K562 (cell line): ENCODE data around the gene HDAC3. TPM values are rescaled to one million over a fixed set of nuclear protein-coding genes. Genes with fewer than 3 reads are reported as not detected.

ENCODE experiments used
- ATAC-seq: fragments of 200-7000 bp; cut with Tn5 transposase; 3 replicates; pipeline ENCODE4 v1.9.1; 2020; ENCODE audit warnings: moderate library complexity
- BruUV-seq: library from RNA; stranded (reverse); fragments of 400-500 nt; replicated peaks from 2 replicates; lab custom pipeline; 2021; lab: Mats Ljungman, UMichigan
- CTCF ChIA-PET: fragments of 300-600 bp; formaldehyde crosslinking; extraction: SDS; loops from one replicate; lab custom pipeline; 2021; ENCODE audit warnings: low intra/inter-chr PET ratio; lab: Yijun Ruan, JAX
- POLR2A ChIA-PET: fragments of 300-600, 350-650 bp; sonication (Branson Sonifier 250); formaldehyde crosslinking; extraction: SDS; loops from one replicate; lab custom pipeline; 2021; ENCODE audit warnings: antibody characterized with exemption, inconsistent platforms; lab: Yijun Ruan, JAX
- DNase-seq, 4 experiments: peaks; one replicate each; pipeline versions ENCODE4 v3.0.0 to v3.0.0-alpha.2; 2011 to 2018; ENCODE audit warnings: low spot score in 3 of 4, mixed read lengths in 3 of 4; ENCODE audit errors: extremely low read depth in 1 of 4
- FAIRE-seq: peaks from 2 replicates; lab custom pipeline; 2011; peaks lifted over from hg19 to GRCh38; lab: Jason Lieb, UNC
- H2AFZ ChIP-seq: 2 replicates; pipeline ENCODE4 v1.6.0; 2011; ENCODE audit warnings: low read depth, low read length, control low read depth, inconsistent platforms
- H3K27ac ChIP-seq: fragments of 200-600 bp; 3 replicates; pipeline ENCODE4 v1.8.0; 2011; ENCODE audit warnings: low read depth, mild to moderate bottlenecking, control low read depth, inconsistent platforms, low read length, moderate library complexity, mixed read lengths; ENCODE audit errors: extremely low read depth
- H3K27me3 ChIP-seq, 2 experiments: fragments of 300-600 bp in 1 of 2; 2 replicates in 1 of 2; 3 replicates in 1 of 2; pipeline versions ENCODE4 v1.6.0 to v1.8.0; 2011; ENCODE audit warnings: inconsistent platforms in 2 of 2, low read length in 2 of 2, mild to moderate bottlenecking in 1 of 2, mixed read lengths in 1 of 2, moderate library complexity in 1 of 2; ENCODE audit not compliant: control insufficient read depth in 2 of 2, insufficient read depth in 2 of 2
- H3K36me3 ChIP-seq: fragments of 300-600 bp; 3 replicates; pipeline ENCODE4 v1.8.0; 2011; ENCODE audit warnings: mild to moderate bottlenecking, low read length, inconsistent platforms; ENCODE audit not compliant: control insufficient read depth, insufficient read depth
- H3K4me1 ChIP-seq, 2 experiments: fragments of 200-600 bp in 1 of 2; replicated peaks in 1 of 2; 2 replicates in 1 of 2; 3 replicates in 1 of 2; pipeline versions ENCODE4 v1.5.1 to v1.8.0; 2011; ENCODE audit warnings: inconsistent platforms in 2 of 2, low read length in 2 of 2, mild to moderate bottlenecking in 1 of 2, mixed read lengths in 1 of 2, moderate library complexity in 1 of 2; ENCODE audit not compliant: control insufficient read depth in 2 of 2, insufficient read depth in 2 of 2
- H3K4me2 ChIP-seq: 2 replicates; pipeline ENCODE4 v1.6.1; 2011; ENCODE audit warnings: low read length, control low read depth, inconsistent platforms, mixed read lengths; ENCODE audit not compliant: insufficient read depth
- H3K4me3 ChIP-seq: fragments of 200-600 bp; sonication (generic), shearing (Covaris generic); 2 replicates; pipeline ENCODE4 v1.5.1; 2016; ENCODE audit warnings: control low read depth, inconsistent platforms
- H3K79me2 ChIP-seq: fragments of 200-600 bp; 3 replicates; pipeline ENCODE4 v1.8.0; 2011; ENCODE audit warnings: low read length, inconsistent platforms; ENCODE audit not compliant: control insufficient read depth, insufficient read depth
- H3K9ac ChIP-seq, 2 experiments: 2 replicates each; pipeline versions ENCODE4 v1.6.0 to v1.6.1; 2011; ENCODE audit warnings: low read depth in 2 of 2, low read length in 2 of 2, control low read depth in 1 of 2, inconsistent platforms in 1 of 2, mild to moderate bottlenecking in 1 of 2, mixed read lengths in 1 of 2; ENCODE audit not compliant: insufficient read depth in 1 of 2
- H3K9me1 ChIP-seq: one replicate; pipeline ENCODE4 v1.6.0; 2011; ENCODE audit warnings: inconsistent platforms, mild to moderate bottlenecking, low read length, moderate library complexity; ENCODE audit not compliant: control insufficient read depth, insufficient read depth
- H3K9me3 ChIP-seq: replicated peaks from 2 replicates; pipeline ENCODE4 v1.5.1; 2011; ENCODE audit warnings: low read depth, low read length, inconsistent platforms; ENCODE audit not compliant: control insufficient read depth, insufficient read depth
- H4K20me1 ChIP-seq: replicated peaks from 2 replicates; pipeline ENCODE4 v1.6.1; 2011; ENCODE audit warnings: low read length, inconsistent platforms, mixed read lengths; ENCODE audit not compliant: control insufficient read depth, insufficient read depth
- DPF2 ChIP-seq: fragments of 450-650 bp; IDR thresholded peaks from 2 replicates; pipeline ENCODE4 v1.6.1; 2016
- EWSR1 ChIP-seq: fragments of 450-650 bp; IDR thresholded peaks from 2 replicates; pipeline ENCODE4 v1.6.1; 2018; ENCODE audit warnings: borderline replicate concordance, mild to moderate bottlenecking, low read depth, moderate library complexity; ENCODE audit not compliant: partially characterized antibody
- FOXK2 ChIP-seq, 2 experiments: fragments of 450-650 bp; IDR thresholded peaks in 1 of 2; conservative IDR thresholded peaks in 1 of 2; 2 replicates each; pipeline ENCODE4 v1.6.1; 2016; ENCODE audit warnings: low read depth in 2 of 2, mild to moderate bottlenecking in 1 of 2
- PTRF ChIP-seq: fragments of 450-650 bp; IDR thresholded peaks from 2 replicates; pipeline ENCODE4 v1.6.1; 2016; ENCODE audit warnings: mild to moderate bottlenecking, missing genetic modification characterization, missing compliant biosample characterization
- RBM22 ChIP-seq: fragments of 200-400 bp; formaldehyde crosslinking; IDR thresholded peaks from 2 replicates; pipeline ENCODE4 v1.6.1; 2018; ENCODE audit warnings: low read length, low read depth; ENCODE audit not compliant: poor library complexity, severe bottlenecking
- ZC3H4 ChIP-seq: sonication (generic); formaldehyde crosslinking; IDR thresholded peaks from 2 replicates; pipeline ENCODE4 v1.9.0; 2021; ENCODE audit warnings: missing genetic modification reagents, borderline replicate concordance
- ZNF431 ChIP-seq: sonication (generic); formaldehyde crosslinking; IDR thresholded peaks from 2 replicates; pipeline ENCODE4 v1.8.0; 2022; ENCODE audit warnings: mild to moderate bottlenecking, missing genetic modification reagents
- WGBS: fragments of 100-300 bp; shearing (Covaris generic); methylation state at CpG from one replicate; pipeline ENCODE4 v1.1.6; 2016; ENCODE audit warnings: low coverage, mixed read lengths; ENCODE audit not compliant: insufficient coverage; ENCODE audit errors: missing lambda C conversion rate; 5-methylcytosine and 5-hydroxymethylcytosine counted together
- in situ Hi-C: fragments of 300-500 bp; cut with MboI; formaldehyde crosslinking; loops from 4 replicates; pipeline ENCODE4 v1.15.0; 2018; ENCODE audit warnings: inconsistent platforms, mixed read lengths
- intact Hi-C: fragments of 100-400 bp; cut with micrococcal nuclease; formaldehyde crosslinking; loops from 2 replicates; pipeline ENCODE4 v1.14.2; 2022
- polyA plus RNA-seq, 8 experiments: library from polyadenylated mRNA; depleted of rRNA in 4 of 8; stranded (reverse) in 5 of 8; unstranded in 3 of 8; fragments of >200 nt; fragmentation: Nextera tagmentation in 2 of 8; fragmentation: Illumina TruSeq in 1 of 8; extraction: Ambion mirVana in 2 of 8; extraction: Trizol in 1 of 8; gene quantifications; 2 replicates each; pipeline versions ENCODE4 v1.2.1 to v1.2.3, GENCODE V29; 2011 to 2014; ENCODE audit warnings: inconsistent platforms in 1 of 8, missing spikeins in 1 of 8
- total RNA-seq, 7 experiments: library from RNA; depleted of rRNA in 6 of 7; stranded (reverse); fragments of >200 nt in 6 of 7; fragmentation: Illumina TruSeq in 2 of 7; extraction: Trizol in 2 of 7; gene quantifications; 2 replicates each; pipeline versions ENCODE4 v1.2.1 to v1.2.3, GENCODE V29; 2011 to 2021; ENCODE audit warnings: low replicate concordance in 1 of 7
- TF ChIP-seq, protein P1 (sequence below): sonication (generic); formaldehyde crosslinking; IDR thresholded peaks from 2 replicates; pipeline ENCODE4 v1.8.0; 2023; ENCODE audit warnings: mild to moderate bottlenecking, missing genetic modification reagents
- TF ChIP-seq, protein P2 (sequence below): fragments of 250-450 bp; sonication (Bioruptor Pico); IDR thresholded peaks from 2 replicates; pipeline ENCODE4 v1.5.0; 2021
- TF ChIP-seq, protein P3 (sequence below), 2 experiments: fragments of 450-650 bp in 1 of 2; sonication (generic) in 1 of 2; formaldehyde crosslinking in 1 of 2; IDR thresholded peaks; 2 replicates each; pipeline versions ENCODE4 v1.7.1 to v1.9.0; 2016 to 2022; ENCODE audit warnings: inconsistent platforms in 1 of 2, mild to moderate bottlenecking in 1 of 2, missing genetic modification reagents in 1 of 2

The HDAC3 gene
- total and polyA plus RNA-seq, 9 of the 15 experiments (the other 6 are each of a cell fraction or from before 2014, with no cell fraction given): 89.7 to 191 (median 119) TPM

DNA sequence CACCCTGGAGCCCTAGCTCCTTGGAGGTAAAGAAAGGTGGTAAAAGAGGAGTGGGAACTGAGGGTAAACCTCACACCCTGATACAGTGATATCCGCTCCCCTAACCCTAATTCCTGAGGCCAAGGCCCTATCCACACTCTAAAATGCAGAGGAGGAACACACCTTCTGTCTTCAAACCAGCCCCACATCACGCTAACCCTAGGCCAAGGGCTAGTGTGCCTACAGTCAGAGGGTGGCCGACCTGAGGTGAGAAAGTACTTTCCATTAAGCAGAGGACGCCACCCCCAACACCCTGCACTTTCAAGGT is 590 bp downstream of the HDAC3 start:
- H3K4me1 ChIP-seq: peaks cover 42 to 49% of the 10 kb centered on the region in 2 experiments
- H3K9me1 ChIP-seq: peaks cover 5% of the 10 kb centered on the region
- FAIRE-seq (no peak), ATAC-seq (no peak), DNase-seq (no peak)
- intact Hi-C loops: loop anchor here (5.0 kb wide), 1 partner anchor 44 kb away; no protein-coding TSS in a partner anchor
- peak overlapping the region; percentile 84 for H3K27ac ChIP-seq
- WGBS: 0% methylated on average over 4 of the region's 4 CpGs
- peak overlapping the region; percentile 88 to 95 for H3K9ac ChIP-seq
- H4K20me1 ChIP-seq: peaks cover 8% of the 10 kb centered on the region; the same call in 1 of the 2 replicates
- in situ Hi-C loops: loop anchor here (5.0 kb wide), 1 partner anchor 44 kb away; no protein-coding TSS in a partner anchor
- BruUV-seq: no TSS peak
- ChIA-PET POLR2A (interaction anchor here (0.7 to 2.2 kb wide), 7 partner anchors 10 to 128 kb away, joined by 3 to 13 read pairs (median 4); partner anchors contain the start of gene DIAPH1), CTCF (no interaction called here)
- H3K36me3 ChIP-seq: peaks cover 66% of the 10 kb centered on the region
- H3K9me3 ChIP-seq: no peaks in the 10 kb centered on the region
- H3K4me2 ChIP-seq: peak overlapping the region; percentile 100
- H3K79me2 ChIP-seq: peaks cover 76% of the 10 kb centered on the region
- H3K27me3 ChIP-seq: no peaks in the 10 kb centered on the region
- H2AFZ ChIP-seq: peak overlapping the region; percentile 89
- H3K4me3 ChIP-seq: peak overlapping the region; percentile 91
- TF ChIP-seq, protein P1, sequence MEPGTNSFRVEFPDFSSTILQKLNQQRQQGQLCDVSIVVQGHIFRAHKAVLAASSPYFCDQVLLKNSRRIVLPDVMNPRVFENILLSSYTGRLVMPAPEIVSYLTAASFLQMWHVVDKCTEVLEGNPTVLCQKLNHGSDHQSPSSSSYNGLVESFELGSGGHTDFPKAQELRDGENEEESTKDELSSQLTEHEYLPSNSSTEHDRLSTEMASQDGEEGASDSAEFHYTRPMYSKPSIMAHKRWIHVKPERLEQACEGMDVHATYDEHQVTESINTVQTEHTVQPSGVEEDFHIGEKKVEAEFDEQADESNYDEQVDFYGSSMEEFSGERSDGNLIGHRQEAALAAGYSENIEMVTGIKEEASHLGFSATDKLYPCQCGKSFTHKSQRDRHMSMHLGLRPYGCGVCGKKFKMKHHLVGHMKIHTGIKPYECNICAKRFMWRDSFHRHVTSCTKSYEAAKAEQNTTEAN: peak; percentile 67; the same call in 1 of the 2 replicates
- TF ChIP-seq RBM22 (no peak), FOXK2 (conservative IDR thresholded peaks at IDR 0.05 in 1 of 2, IDR thresholded peaks at IDR 0.05 in 1 of 2; ENCODE audit: low read depth in 2 of 2) (no peak), ZNF431 (CRISPR knock-in tag) (0 out of 2 replicates have a peak, but pooled peaks have one; percentile 7), DPF2 (0 out of 2 replicates have a peak, but pooled peaks have one; percentile 1), ZC3H4 (CRISPR knock-in tag) (0 out of 2 replicates have a peak, but pooled peaks have one; percentile 35), EWSR1 (no peak), PTRF (tag) (no peak)
- TF ChIP-seq, protein P2, sequence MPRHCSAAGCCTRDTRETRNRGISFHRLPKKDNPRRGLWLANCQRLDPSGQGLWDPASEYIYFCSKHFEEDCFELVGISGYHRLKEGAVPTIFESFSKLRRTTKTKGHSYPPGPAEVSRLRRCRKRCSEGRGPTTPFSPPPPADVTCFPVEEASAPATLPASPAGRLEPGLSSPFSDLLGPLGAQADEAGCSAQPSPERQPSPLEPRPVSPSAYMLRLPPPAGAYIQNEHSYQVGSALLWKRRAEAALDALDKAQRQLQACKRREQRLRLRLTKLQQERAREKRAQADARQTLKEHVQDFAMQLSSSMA: no peak
- TF ChIP-seq, protein P3, sequence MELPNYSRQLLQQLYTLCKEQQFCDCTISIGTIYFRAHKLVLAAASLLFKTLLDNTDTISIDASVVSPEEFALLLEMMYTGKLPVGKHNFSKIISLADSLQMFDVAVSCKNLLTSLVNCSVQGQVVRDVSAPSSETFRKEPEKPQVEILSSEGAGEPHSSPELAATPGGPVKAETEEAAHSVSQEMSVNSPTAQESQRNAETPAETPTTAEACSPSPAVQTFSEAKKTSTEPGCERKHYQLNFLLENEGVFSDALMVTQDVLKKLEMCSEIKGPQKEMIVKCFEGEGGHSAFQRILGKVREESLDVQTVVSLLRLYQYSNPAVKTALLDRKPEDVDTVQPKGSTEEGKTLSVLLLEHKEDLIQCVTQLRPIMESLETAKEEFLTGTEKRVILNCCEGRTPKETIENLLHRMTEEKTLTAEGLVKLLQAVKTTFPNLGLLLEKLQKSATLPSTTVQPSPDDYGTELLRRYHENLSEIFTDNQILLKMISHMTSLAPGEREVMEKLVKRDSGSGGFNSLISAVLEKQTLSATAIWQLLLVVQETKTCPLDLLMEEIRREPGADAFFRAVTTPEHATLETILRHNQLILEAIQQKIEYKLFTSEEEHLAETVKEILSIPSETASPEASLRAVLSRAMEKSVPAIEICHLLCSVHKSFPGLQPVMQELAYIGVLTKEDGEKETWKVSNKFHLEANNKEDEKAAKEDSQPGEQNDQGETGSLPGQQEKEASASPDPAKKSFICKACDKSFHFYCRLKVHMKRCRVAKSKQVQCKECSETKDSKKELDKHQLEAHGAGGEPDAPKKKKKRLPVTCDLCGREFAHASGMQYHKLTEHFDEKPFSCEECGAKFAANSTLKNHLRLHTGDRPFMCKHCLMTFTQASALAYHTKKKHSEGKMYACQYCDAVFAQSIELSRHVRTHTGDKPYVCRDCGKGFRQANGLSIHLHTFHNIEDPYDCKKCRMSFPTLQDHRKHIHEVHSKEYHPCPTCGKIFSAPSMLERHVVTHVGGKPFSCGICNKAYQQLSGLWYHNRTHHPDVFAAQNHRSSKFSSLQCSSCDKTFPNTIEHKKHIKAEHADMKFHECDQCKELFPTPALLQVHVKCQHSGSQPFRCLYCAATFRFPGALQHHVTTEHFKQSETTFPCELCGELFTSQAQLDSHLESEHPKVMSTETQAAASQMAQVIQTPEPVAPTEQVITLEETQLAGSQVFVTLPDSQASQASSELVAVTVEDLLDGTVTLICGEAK (IDR thresholded peaks at IDR 0.05): 0 out of 2 replicates have a peak, but pooled peaks have one; percentile 22
- TF ChIP-seq, protein P3 (CRISPR knock-in tag; IDR thresholded peaks at IDR 0.05): no peak
